IMR-90 (cell line): ENCODE results near the gene UBE3C. TPM values are rescaled to one million over a fixed set of nuclear protein-coding genes. Genes with fewer than 3 reads are reported as not detected.

Experiments
- ATAC-seq: fragments of 200-7000 bp; cut with Tn5 transposase; 2 replicates; pipeline ENCODE4 v1.9.1; 2020; ENCODE audit warnings: low read depth, mild to moderate bottlenecking, moderate library complexity
- BruUV-seq: library from RNA; stranded (reverse); fragments of 400-500 nt; replicated peaks from 2 replicates; lab custom pipeline; 2021; lab: Mats Ljungman, UMichigan
- CTCF ChIA-PET: fragments of 300-600 bp; formaldehyde crosslinking; extraction: SDS; loops from one replicate; lab custom pipeline; 2021; ENCODE audit warnings: antibody characterized with exemption; lab: Yijun Ruan, JAX
- POLR2A ChIA-PET: fragments of 300-600 bp; sonication (Branson Sonifier 250); formaldehyde crosslinking; loops from one replicate; lab custom pipeline; 2022; ENCODE audit warnings: antibody characterized with exemption; ENCODE audit not compliant: unreplicated experiment; lab: Charles Lee
- DNase-seq: peaks from one replicate; pipeline ENCODE4 v3.0.0; 2013
- H2AFZ ChIP-seq: replicated peaks from 2 replicates; pipeline ENCODE3; 2013; ENCODE audit warnings: low read length, mild to moderate bottlenecking; ENCODE audit not compliant: poor library complexity
- H2AK5ac ChIP-seq: 2 replicates; pipeline ENCODE4 v1.6.1; 2013; ENCODE audit warnings: low read depth, low read length, inconsistent platforms
- H2AK9ac ChIP-seq: replicated peaks from 2 replicates; pipeline ENCODE3; 2013; ENCODE audit warnings: mild to moderate bottlenecking, low read depth, low read length, moderate library complexity; ENCODE audit not compliant: poor library complexity
- H2BK120ac ChIP-seq: 2 replicates; pipeline ENCODE4 v1.6.1; 2013; ENCODE audit warnings: low read depth, low read length, inconsistent platforms
- H2BK15ac ChIP-seq: 3 replicates; pipeline ENCODE4 v1.6.1; 2013; ENCODE audit warnings: low read depth, low read length, inconsistent platforms
- H2BK20ac ChIP-seq: 2 replicates; pipeline ENCODE4 v1.6.1; 2013; ENCODE audit warnings: low read depth, mild to moderate bottlenecking, inconsistent platforms, low read length, moderate library complexity
- H2BK5ac ChIP-seq: 2 replicates; pipeline ENCODE4 v1.6.1; 2013; ENCODE audit warnings: mild to moderate bottlenecking, low read depth, low read length, inconsistent platforms; ENCODE audit not compliant: poor library complexity, severe bottlenecking
- H3K14ac ChIP-seq: replicated peaks from 2 replicates; pipeline ENCODE4 v1.6.1; 2013; ENCODE audit warnings: low read depth, low read length, inconsistent platforms
- H3K18ac ChIP-seq: 2 replicates; pipeline ENCODE4 v1.6.1; 2013; ENCODE audit warnings: low read depth, low read length, control low read depth
- H3K23ac ChIP-seq: 2 replicates; pipeline ENCODE4 v1.6.1; 2013; ENCODE audit warnings: low read depth, low read length, inconsistent platforms
- H3K27ac ChIP-seq: 2 replicates; pipeline ENCODE4 v1.5.1; 2013; ENCODE audit warnings: mild to moderate bottlenecking, control low read depth, low read length; ENCODE audit not compliant: insufficient read depth
- H3K27me3 ChIP-seq: 2 replicates; pipeline ENCODE4 v1.6.1; 2013; ENCODE audit warnings: low read length; ENCODE audit not compliant: control insufficient read depth, insufficient read depth
- H3K36me3 ChIP-seq: 2 replicates; pipeline ENCODE4 v1.6.1; 2013; ENCODE audit warnings: low read length, mixed read lengths; ENCODE audit not compliant: control insufficient read depth, insufficient read depth
- H3K4ac ChIP-seq: 2 replicates; pipeline ENCODE4 v1.6.1; 2013; ENCODE audit warnings: low read depth, low read length, inconsistent platforms
- H3K4me1 ChIP-seq: 2 replicates; pipeline ENCODE4 v1.6.1; 2013; ENCODE audit warnings: low read length, mixed read lengths; ENCODE audit not compliant: control insufficient read depth, insufficient read depth
- H3K4me2 ChIP-seq: 2 replicates; pipeline ENCODE4 v1.6.1; 2013; ENCODE audit warnings: low read depth, mild to moderate bottlenecking, control low read depth, low read length, moderate library complexity
- H3K4me3 ChIP-seq: 2 replicates; pipeline ENCODE4 v1.5.1; 2013; ENCODE audit warnings: low read depth, mild to moderate bottlenecking, control low read depth, low read length, moderate library complexity; ENCODE audit not compliant: insufficient read depth
- H3K56ac ChIP-seq: 2 replicates; pipeline ENCODE4 v1.6.1; 2013; ENCODE audit warnings: low read length, inconsistent platforms; ENCODE audit not compliant: insufficient read depth; ENCODE audit errors: extremely low read depth
- H3K79me1 ChIP-seq, 2 experiments: 2 replicates each; pipeline ENCODE4 v1.6.1; 2013; ENCODE audit warnings: low read length in 2 of 2, inconsistent platforms in 1 of 2, low read depth in 1 of 2
- H3K9ac ChIP-seq: 2 replicates; pipeline ENCODE4 v1.6.1; 2013; ENCODE audit warnings: low read depth, low read length, control low read depth
- H3K9me1 ChIP-seq: 2 replicates; pipeline ENCODE4 v1.6.1; 2013; ENCODE audit warnings: low read length, inconsistent platforms; ENCODE audit not compliant: insufficient read depth
- H3K9me3 ChIP-seq: 2 replicates; pipeline ENCODE4 v1.6.1; 2013; ENCODE audit warnings: low read length; ENCODE audit not compliant: control insufficient read depth, insufficient read depth
- H4K20me1 ChIP-seq: 2 replicates; pipeline ENCODE4 v1.6.1; 2013; ENCODE audit warnings: low read length, inconsistent platforms; ENCODE audit not compliant: insufficient read depth
- H4K5ac ChIP-seq: 2 replicates; pipeline ENCODE4 v1.6.1; 2013; ENCODE audit warnings: mild to moderate bottlenecking, low read depth, low read length, control low read depth
- H4K8ac ChIP-seq, 2 experiments: 2 replicates each; pipeline ENCODE4 v1.6.1; 2013; ENCODE audit warnings: low read depth in 2 of 2, low read length in 2 of 2, control low read depth in 1 of 2, inconsistent platforms in 1 of 2
- H4K91ac ChIP-seq: 2 replicates; pipeline ENCODE4 v1.6.1; 2013; ENCODE audit warnings: low read depth, low read length, inconsistent platforms; ENCODE audit not compliant: insufficient read depth
- BHLHE40 ChIP-seq: fragments of 150-350 bp; IDR thresholded peaks from 2 replicates; pipeline ENCODE4 v1.6.1; 2016; ENCODE audit warnings: mild to moderate bottlenecking, low read depth, low read length
- CEBPB ChIP-seq: IDR thresholded peaks from 2 replicates; pipeline ENCODE4 v1.6.1; 2012; ENCODE audit warnings: low read depth, low read length, improper control_type of control experiment
- CHD1 ChIP-seq: IDR thresholded peaks from 2 replicates; pipeline ENCODE4 v1.6.1; 2012; ENCODE audit warnings: low read depth, low read length, improper control_type of control experiment
- CTCF ChIP-seq: conservative IDR thresholded peaks from 2 replicates; pipeline ENCODE4 v1.5.1; 2012; ENCODE audit warnings: mild to moderate bottlenecking, low read depth, low read length, improper control_type of control experiment
- MAZ ChIP-seq: IDR thresholded peaks from 2 replicates; pipeline ENCODE4 v1.6.1; 2012; ENCODE audit warnings: low read depth, mild to moderate bottlenecking, low read length, improper control_type of control experiment, moderate library complexity, borderline replicate concordance
- POLR2A ChIP-seq: IDR thresholded peaks from 2 replicates; pipeline ENCODE4 v1.6.1; 2012; ENCODE audit warnings: mild to moderate bottlenecking, low read depth, low read length
- RAD21 ChIP-seq: IDR thresholded peaks from 2 replicates; pipeline ENCODE4 v1.6.1; 2012; ENCODE audit warnings: low read length, improper control_type of control experiment
- USF2 ChIP-seq: fragments of 150-350 bp; IDR thresholded peaks from 2 replicates; pipeline ENCODE4 v1.6.1; 2017; ENCODE audit warnings: mild to moderate bottlenecking, antibody characterized with exemption, low read length, low read depth
- WGBS, 2 experiments: methylation state at CpG; one replicate each; pipeline versions ENCODE4 v1.1.5 to v1.1.7; 2013; ENCODE audit warnings: missing lambda C conversion rate in 2 of 2; ENCODE audit not compliant: insufficient read length in 1 of 2; ENCODE audit errors: extremely low coverage in 2 of 2; 5-methylcytosine and 5-hydroxymethylcytosine counted together
- dilution Hi-C: fragments of 300-500 bp; cut with HindIII; formaldehyde crosslinking; loops from one replicate; pipeline ENCODE4 v1.14.3; 2018; ENCODE audit warnings: low sequenced_read_pairs; ENCODE audit not compliant: unreplicated experiment
- in situ Hi-C: fragments of 300-500 bp; cut with MboI; formaldehyde crosslinking; loops from 3 replicates; pipeline ENCODE4 v1.14.3; 2019; ENCODE audit warnings: low sequenced_read_pairs, inconsistent platforms, mixed read lengths
- intact Hi-C: fragments of 100-400 bp; cut with micrococcal nuclease; formaldehyde crosslinking; loops from 2 replicates; pipeline ENCODE4 v1.10.0; 2022
- polyA plus RNA-seq, 3 experiments: library from polyadenylated mRNA; depleted of rRNA; stranded (reverse); fragments of >200 nt; gene quantifications; 2 replicates each; pipeline ENCODE4 v1.2.3, GENCODE V29; 2012; ENCODE audit warnings: low replicate concordance in 1 of 3
- total RNA-seq: library from RNA; depleted of rRNA; stranded (reverse); fragments of >200 nt; gene quantifications from 2 replicates; pipeline ENCODE4 v1.2.3, GENCODE V29; 2012

Gene UBE3C
- total and polyA plus RNA-seq, 2 of the 4 experiments (the other 2 are of a cell fraction) = 43.0 to 60.6 TPM

GRCh38 chr7:157113607-157114006 is 25.1 kb upstream of the UBE3C start:
- Histone ChIP-seq H3K36me3 (no peaks in the 10 kb centered on the region), H2BK5ac (no peak overlapping the region), H2BK15ac (no peak overlapping the region), H3K56ac (no peak overlapping the region), H3K27me3 (no peaks in the 10 kb centered on the region; the same call in none of the 2 replicates), H3K9ac (no peak overlapping the region), H3K4me2 (no peak overlapping the region), H3K79me1 (no peaks in the 10 kb centered on the region), H4K8ac (no peak overlapping the region), H3K9me3 (peaks cover under 1% of the 10 kb centered on the region; the same call in 1 of the 2 replicates), H3K4me3 (no peak overlapping the region), H3K18ac (no peak overlapping the region), H2BK20ac (no peak overlapping the region), H2AK9ac (no peak overlapping the region), H4K5ac (no peak overlapping the region), H3K27ac (no peak overlapping the region), H4K20me1 (no peaks in the 10 kb centered on the region), H2AFZ (no peak overlapping the region), H3K23ac (no peak overlapping the region), H2AK5ac (no peak overlapping the region), H3K9me1 (no peaks in the 10 kb centered on the region), H3K14ac (no peak overlapping the region), H3K4ac (no peak overlapping the region), H3K4me1 (no peaks in the 10 kb centered on the region), H2BK120ac (no peak overlapping the region), H4K91ac (no peak overlapping the region)
- no TSS peak for BruUV-seq
- dilution Hi-C loops (no loop called here), in situ Hi-C loops (no loop called here), intact Hi-C loops (no loop called here)
- ATAC-seq = no peak
- TF ChIP-seq CHD1 (no peak), CEBPB (no peak), RAD21 (no peak), BHLHE40 (no peak), CTCF (no peak), USF2 (no peak), POLR2A (no peak), MAZ (no peak)
- no CpG with 5 or more reads among the region's 2 CpGs for WGBS, 2 experiments
- ChIA-PET POLR2A (no interaction called here), CTCF (no interaction called here)
- DNase-seq = no peak
